SU-DHL-6 (cell line): ENCODE data around the gene RESF1.

Experiments used
- H2AFZ ChIP-seq: fragments of 200-600 bp; sonication (generic); 2 replicates; pipeline ENCODE4 v1.6.1; 2014; ENCODE audit warnings: low read depth, mild to moderate bottlenecking, moderate library complexity, mixed read lengths, antibody characterized with exemption, low read length; ENCODE audit not compliant: severe bottlenecking
- H3F3A ChIP-seq: fragments of 200-600 bp; shearing (Covaris generic); 2 replicates; pipeline ENCODE4 v1.6.0; 2016; ENCODE audit warnings: antibody characterized with exemption, mild to moderate bottlenecking; ENCODE audit not compliant: insufficient read depth
- H3K27ac ChIP-seq: fragments of 200-600 bp; sonication (generic); 2 replicates; pipeline ENCODE4 v1.5.1; 2016; ENCODE audit warnings: low read depth, mild to moderate bottlenecking, low read length, moderate library complexity, mixed read lengths
- H3K27me3 ChIP-seq: fragments of 200-600 bp; sonication (generic), shearing (Covaris generic); 2 replicates; pipeline ENCODE4 v1.6.0; 2014; ENCODE audit warnings: mild to moderate bottlenecking, low read length
- H3K36me3 ChIP-seq: fragments of 200-600 bp; sonication (generic); 2 replicates; pipeline ENCODE4 v1.6.1; 2014; ENCODE audit warnings: mild to moderate bottlenecking, low read length, mixed read lengths
- H3K4me2 ChIP-seq: fragments of 300-600, 200-600 bp; shearing (Covaris generic), sonication (generic); 2 replicates; pipeline ENCODE4 v1.6.0; 2014; ENCODE audit warnings: low read length, low read depth, mild to moderate bottlenecking; ENCODE audit not compliant: poor library complexity, severe bottlenecking
- H3K4me3 ChIP-seq: fragments of 200-600 bp; sonication (generic); 2 replicates; pipeline ENCODE4 v1.5.1; 2014; ENCODE audit warnings: antibody characterized with exemption, low read length, mild to moderate bottlenecking, mixed read lengths; ENCODE audit not compliant: insufficient read depth, poor library complexity, severe bottlenecking
- H3K79me2 ChIP-seq: fragments of 200-600 bp; sonication (generic); 2 replicates; pipeline ENCODE4 v1.6.1; 2014; ENCODE audit warnings: mild to moderate bottlenecking, low read length, moderate library complexity; ENCODE audit not compliant: insufficient read depth
- H3K9ac ChIP-seq: fragments of 200-600 bp; sonication (generic); 2 replicates; pipeline ENCODE4 v1.7.0; 2014; ENCODE audit warnings: mild to moderate bottlenecking, low read length
- H3K9me2 ChIP-seq: fragments of 200-600 bp; sonication (generic); replicated peaks from 2 replicates; pipeline ENCODE4 v1.6.1; 2014; ENCODE audit warnings: low read length; ENCODE audit not compliant: insufficient read depth
- H3K9me3 ChIP-seq: fragments of 200-600 bp; sonication (generic); 2 replicates; pipeline ENCODE4 v1.6.1; 2014; ENCODE audit warnings: low read length, mixed read lengths; ENCODE audit not compliant: insufficient read depth
- H4K20me1 ChIP-seq: fragments of 200-600 bp; sonication (generic); 2 replicates; pipeline ENCODE4 v1.6.1; 2014; ENCODE audit warnings: low read depth, mild to moderate bottlenecking, antibody characterized with exemption, low read length, moderate library complexity, mixed read lengths
- CTCF ChIP-seq: fragments of 200-600 bp; sonication (generic); IDR thresholded peaks from one replicate; pipeline ENCODE4 v1.5.1; 2017; ENCODE audit warnings: antibody characterized with exemption, mild to moderate bottlenecking, low read length, moderate library complexity; ENCODE audit not compliant: insufficient read depth, poor library complexity, severe bottlenecking
- EZH2phosphoT487 ChIP-seq: fragments of 200-600 bp; sonication (generic), shearing (Covaris generic); conservative IDR thresholded peaks from 2 replicates; pipeline ENCODE4 v1.6.1; 2018; ENCODE audit warnings: mild to moderate bottlenecking, antibody characterized with exemption, low read length, moderate library complexity, mixed read lengths

The RESF1 gene

DNA sequence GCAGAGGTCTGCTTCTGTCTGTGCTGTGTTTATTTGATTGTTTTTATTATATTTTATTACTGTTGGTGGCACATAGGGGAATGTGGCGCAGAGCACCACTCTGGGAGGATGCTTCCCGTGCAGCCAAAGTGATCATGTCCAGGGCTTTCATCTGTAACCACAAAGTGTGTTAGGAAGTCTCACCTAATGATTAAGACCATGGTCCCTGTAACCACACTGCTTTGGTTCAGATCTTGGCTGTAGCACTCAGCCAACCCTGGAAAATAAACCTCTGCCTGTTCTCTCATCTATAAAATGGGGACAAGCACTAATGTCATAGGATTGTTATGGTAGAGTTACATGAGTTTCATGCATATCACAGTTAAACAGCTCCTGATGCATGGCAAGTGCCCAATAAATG is 1.9 kb downstream of the RESF1 start:
- Histone ChIP-seq H3K4me3 (peak overlapping the region; percentile 85), H3K36me3 (peaks cover 35% of the 10 kb centered on the region), H3K4me2 (peak overlapping the region; percentile 88), H3K9me2 (no peaks in the 10 kb centered on the region), H3F3A (peaks cover 16% of the 10 kb centered on the region), H3K9me3 (no peaks in the 10 kb centered on the region), H2AFZ (no peak overlapping the region), H3K9ac (peak overlapping the region; percentile 64), H3K27me3 (no peaks in the 10 kb centered on the region), H3K79me2 (peaks cover 75% of the 10 kb centered on the region), H3K27ac (peak overlapping the region; percentile 89; the same call in 1 of the 2 replicates), H4K20me1 (no peaks in the 10 kb centered on the region)
- TF ChIP-seq EZH2phosphoT487 (no peak), CTCF (no peak)

DNA sequence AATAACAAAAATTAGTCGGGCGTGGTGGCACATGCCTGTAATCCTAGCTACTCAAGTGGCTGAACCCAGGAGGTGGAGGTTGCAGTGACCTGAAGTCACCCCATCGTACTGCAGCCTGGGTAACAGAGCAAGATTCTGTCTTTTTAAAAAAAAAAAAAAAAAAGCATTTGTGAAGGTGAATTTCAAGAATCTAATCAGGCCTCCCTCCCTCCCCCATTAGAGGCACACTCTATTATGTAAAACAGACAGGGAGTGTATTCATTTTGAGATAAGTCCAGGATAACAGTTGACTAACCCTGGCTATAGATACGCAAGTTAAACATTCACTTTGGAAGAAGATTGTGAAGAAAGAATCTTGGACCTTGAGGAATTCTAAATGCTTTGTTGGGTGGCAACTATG is 2.9 kb downstream of the RESF1 start:
- no peak overlapping the region for H3K4me3 ChIP-seq
- H3K4me2 ChIP-seq, result peak overlapping the region; percentile 88
- H3K36me3 ChIP-seq, result peaks cover 35% of the 10 kb centered on the region

DNA sequence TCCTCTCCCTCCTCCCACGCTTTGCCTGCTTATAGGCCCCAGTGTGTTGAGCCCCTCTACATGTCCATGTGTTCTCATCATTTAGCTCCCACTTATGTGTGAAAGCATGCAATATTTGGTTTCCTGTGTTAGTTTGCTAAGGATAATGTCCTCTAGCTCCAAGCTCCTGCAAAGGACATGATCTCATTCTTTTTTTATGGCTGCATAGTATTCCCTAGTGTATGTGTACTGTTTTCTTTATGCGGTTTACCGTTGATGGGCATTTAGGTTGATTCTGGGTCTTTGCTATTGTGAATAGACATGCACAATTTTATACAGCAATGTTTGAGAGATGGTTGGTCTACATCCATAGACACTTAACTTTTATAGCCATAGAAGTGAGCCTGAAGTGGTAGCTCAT is 5.1 kb downstream of the RESF1 start:
- H3K9me2 ChIP-seq, result no peaks in the 10 kb centered on the region
- no peaks in the 10 kb centered on the region for H3K27me3 ChIP-seq
- H3K4me3 ChIP-seq, result no peak overlapping the region
- no peak overlapping the region for H3K4me2 ChIP-seq
- H2AFZ ChIP-seq, result no peak overlapping the region
- no peak overlapping the region for H3K9ac ChIP-seq
- peaks cover 41% of the 10 kb centered on the region for H3K36me3 ChIP-seq
- H3F3A ChIP-seq, result peaks cover 9% of the 10 kb centered on the region; the same call in 1 of the 2 replicates
- no peaks in the 10 kb centered on the region for H3K9me3 ChIP-seq
- H3K79me2 ChIP-seq, result peaks cover 96% of the 10 kb centered on the region
- no peaks in the 10 kb centered on the region for H4K20me1 ChIP-seq
- H3K27ac ChIP-seq, result no peak overlapping the region
- TF ChIP-seq CTCF (no peak), EZH2phosphoT487 (no peak)

More for the DNA sequence above, 2.9 kb downstream of the RESF1 start:
- no peak overlapping the region for H2AFZ ChIP-seq
- H4K20me1 ChIP-seq, result no peaks in the 10 kb centered on the region
- peaks cover 85% of the 10 kb centered on the region for H3K79me2 ChIP-seq
- H3F3A ChIP-seq, result peaks cover 19% of the 10 kb centered on the region
- peak overlapping the region; percentile 64; the same call in 1 of the 2 replicates for H3K9ac ChIP-seq
- no peaks in the 10 kb centered on the region for H3K9me2 ChIP-seq
- TF ChIP-seq EZH2phosphoT487 (no peak), CTCF (no peak)
- H3K27me3 ChIP-seq, result no peaks in the 10 kb centered on the region
- no peaks in the 10 kb centered on the region for H3K9me3 ChIP-seq
- no peak overlapping the region for H3K27ac ChIP-seq
